Thymus (tissue), 11 donors: ENCODE results near the gene GRIK1. TPM values are rescaled to one million over a fixed set of nuclear protein-coding genes. Genes with fewer than 3 reads are reported as not detected.

Experiments used
- DNase-seq, 9 donors: peaks; one replicate each; pipeline ENCODE4 v3.0.0-alpha.2; 2013; ENCODE audit warnings: low spot score in 9 of 9, low read depth in 6 of 9, missing footprints in 1 of 9
- H3K27ac ChIP-seq, 2 donors: one replicate each; pipeline ENCODE4 v1.5.1; 2013; ENCODE audit warnings: control low read depth in 1 of 2, low read depth in 1 of 2, low read length in 1 of 2, mild to moderate bottlenecking in 1 of 2, moderate library complexity in 1 of 2
- H3K27me3 ChIP-seq, 2 donors: one replicate each; pipeline ENCODE4 v1.5.1; 2013; ENCODE audit warnings: low read length in 1 of 2; ENCODE audit not compliant: control insufficient read depth in 2 of 2, insufficient read depth in 1 of 2
- H3K36me3 ChIP-seq, 2 donors: one replicate each; pipeline ENCODE4 v1.5.1; 2013; ENCODE audit warnings: low read length in 1 of 2, mild to moderate bottlenecking in 1 of 2, moderate library complexity in 1 of 2; ENCODE audit not compliant: control insufficient read depth in 2 of 2, insufficient read depth in 2 of 2
- H3K4me1 ChIP-seq, 2 donors: one replicate each; pipeline ENCODE4 v1.5.1; 2013; ENCODE audit warnings: low read length in 2 of 2; ENCODE audit not compliant: control insufficient read depth in 2 of 2, insufficient read depth in 2 of 2
- H3K4me3 ChIP-seq, 2 donors: one replicate each; pipeline ENCODE4 v1.5.1; 2013; ENCODE audit warnings: low read length in 2 of 2, control low read depth in 1 of 2, mild to moderate bottlenecking in 1 of 2
- H3K9me3 ChIP-seq, 2 donors: one replicate each; pipeline ENCODE4 v1.5.1; 2013; ENCODE audit warnings: low read length in 1 of 2, mild to moderate bottlenecking in 1 of 2; ENCODE audit not compliant: control insufficient read depth in 2 of 2, insufficient read depth in 1 of 2
- WGBS: extraction: QIAGEN DNeasy Blood & Tissue Kit; methylation state at CpG from one replicate; pipeline ENCODE4 v1.1.7; 2013; 5-methylcytosine and 5-hydroxymethylcytosine counted together
- polyA plus RNA-seq: library from polyadenylated mRNA; stranded (reverse); fragments of 200-250 nt; gene quantifications from one replicate; pipeline ENCODE4 v1.2.3, GENCODE V29; 2013
- total RNA-seq: library from RNA; stranded (reverse); fragments of 120-200 nt; gene quantifications from one replicate; pipeline ENCODE4 v1.2.4, GENCODE V29; 2013
- donor health status: healthy.

Gene GRIK1
- total and polyA plus RNA-seq, 2 donors: 0.05 to 0.11 TPM

DNA sequence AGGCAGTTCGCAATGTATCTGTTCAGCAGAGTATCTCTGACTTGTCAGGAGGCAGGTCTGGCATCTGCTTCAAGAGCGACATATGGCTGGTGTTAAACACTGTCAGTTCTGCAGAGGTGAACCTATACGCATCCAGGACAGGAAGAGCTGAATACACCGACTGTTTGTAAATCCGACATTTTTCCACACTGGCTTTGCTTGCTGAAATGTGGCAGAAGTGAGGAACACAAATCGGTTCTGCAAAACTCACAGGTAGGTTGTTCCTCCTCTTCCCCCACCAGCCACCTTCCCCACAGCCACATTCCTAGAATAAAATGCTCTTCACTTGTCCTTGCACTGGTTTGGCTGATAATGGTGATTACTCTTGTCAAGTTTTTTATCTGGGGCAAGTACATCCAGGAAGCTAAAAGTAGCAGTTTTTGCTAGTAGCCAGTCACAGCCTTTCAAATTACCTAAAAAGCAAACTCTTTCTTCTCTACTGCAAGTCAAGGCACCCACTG is 289.2 kb downstream of the GRIK1 start:
- H3K27ac ChIP-seq: no peak overlapping the region
- no peaks in the 10 kb centered on the region for H3K9me3 ChIP-seq
- H3K27me3 ChIP-seq: no peaks in the 10 kb centered on the region
- H3K4me3 ChIP-seq: no peak overlapping the region
- 98% methylated on average over 6 of the region's 6 CpGs for WGBS
- no peak for DNase-seq
- no peaks in the 10 kb centered on the region for H3K4me1 ChIP-seq
- no peaks in the 10 kb centered on the region for H3K36me3 ChIP-seq

DNA sequence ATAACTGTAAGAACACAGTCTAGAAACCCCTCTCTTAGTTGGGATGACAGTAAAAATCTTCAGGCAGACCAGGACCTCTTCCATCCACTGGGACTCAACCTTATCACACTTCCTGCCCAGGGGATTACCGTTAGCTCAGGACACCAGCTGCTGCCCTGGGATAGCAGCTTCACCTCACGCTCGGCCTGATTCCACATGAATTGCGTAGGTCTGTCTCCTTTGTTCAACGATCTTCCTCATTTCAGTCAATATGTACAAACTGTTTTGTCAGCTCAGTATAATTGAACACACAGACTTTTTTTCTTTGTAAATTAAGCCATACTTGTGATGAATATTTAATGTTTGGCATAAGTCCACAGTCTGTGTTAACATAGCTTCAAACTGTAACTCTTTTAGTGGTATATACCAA is 290.4 kb downstream of the GRIK1 start:
- Histone ChIP-seq H3K9me3 (no peaks in the 10 kb centered on the region), H3K4me3 (no peak overlapping the region), H3K27ac (no peak overlapping the region), H3K4me1 (no peaks in the 10 kb centered on the region), H3K27me3 (no peaks in the 10 kb centered on the region), H3K36me3 (no peaks in the 10 kb centered on the region)
- 77% methylated on average over 5 of the region's 5 CpGs for WGBS
- no peak for DNase-seq

DNA sequence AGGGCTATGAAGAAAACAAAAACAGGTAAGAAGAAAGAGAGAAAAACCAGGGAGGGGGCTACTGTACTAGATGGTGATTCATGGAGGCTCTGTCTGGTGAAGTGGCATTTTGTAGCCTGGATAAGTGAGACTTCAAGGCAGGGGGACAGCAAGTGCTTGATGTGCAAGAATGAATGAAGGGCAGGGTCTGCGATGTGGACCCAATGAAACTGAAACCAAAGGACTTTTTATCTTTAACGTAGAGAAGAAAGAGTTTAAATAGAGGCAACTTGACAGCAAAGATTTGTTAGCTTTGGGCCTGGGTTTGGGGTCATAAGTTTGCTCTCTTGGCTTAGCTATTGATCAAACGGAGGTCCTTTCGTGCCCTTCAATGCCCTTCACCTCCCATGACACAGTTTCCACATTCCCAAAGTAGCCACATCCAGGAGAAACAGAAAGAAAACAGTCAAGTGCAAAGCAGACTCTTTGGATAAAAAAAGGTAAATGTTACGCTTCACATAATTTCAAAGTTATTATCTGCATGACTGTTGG is 291.0 kb downstream of the GRIK1 start:
- 92% methylated on average over 5 of the region's 5 CpGs for WGBS
- Histone ChIP-seq H3K27ac (no peak overlapping the region), H3K4me1 (no peaks in the 10 kb centered on the region), H3K4me3 (no peak overlapping the region), H3K27me3 (no peaks in the 10 kb centered on the region), H3K36me3 (no peaks in the 10 kb centered on the region), H3K9me3 (no peaks in the 10 kb centered on the region)
- DNase-seq: no peak

DNA sequence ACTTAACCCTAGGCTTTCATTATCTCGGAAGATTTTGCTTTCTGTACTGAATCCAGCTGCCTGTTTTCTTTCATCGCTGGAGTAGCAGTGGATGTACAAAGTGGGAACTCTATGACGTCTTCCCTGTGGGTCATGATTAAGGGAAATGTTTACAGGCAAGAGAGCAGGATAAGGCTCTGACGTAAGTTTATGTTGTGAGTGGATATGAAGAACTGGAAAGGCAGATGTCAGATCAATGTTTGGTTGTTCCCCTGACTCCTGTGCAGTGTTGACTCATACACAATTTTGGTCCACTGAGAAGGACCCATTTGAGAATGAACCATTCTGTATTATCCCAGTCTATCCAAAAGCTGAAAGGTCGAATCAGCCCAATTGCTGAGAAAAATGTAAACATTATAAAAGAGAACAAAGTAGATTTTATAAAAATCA is 292.4 kb downstream of the GRIK1 start:
- WGBS: 86% methylated on average over 5 of the region's 5 CpGs

DNA sequence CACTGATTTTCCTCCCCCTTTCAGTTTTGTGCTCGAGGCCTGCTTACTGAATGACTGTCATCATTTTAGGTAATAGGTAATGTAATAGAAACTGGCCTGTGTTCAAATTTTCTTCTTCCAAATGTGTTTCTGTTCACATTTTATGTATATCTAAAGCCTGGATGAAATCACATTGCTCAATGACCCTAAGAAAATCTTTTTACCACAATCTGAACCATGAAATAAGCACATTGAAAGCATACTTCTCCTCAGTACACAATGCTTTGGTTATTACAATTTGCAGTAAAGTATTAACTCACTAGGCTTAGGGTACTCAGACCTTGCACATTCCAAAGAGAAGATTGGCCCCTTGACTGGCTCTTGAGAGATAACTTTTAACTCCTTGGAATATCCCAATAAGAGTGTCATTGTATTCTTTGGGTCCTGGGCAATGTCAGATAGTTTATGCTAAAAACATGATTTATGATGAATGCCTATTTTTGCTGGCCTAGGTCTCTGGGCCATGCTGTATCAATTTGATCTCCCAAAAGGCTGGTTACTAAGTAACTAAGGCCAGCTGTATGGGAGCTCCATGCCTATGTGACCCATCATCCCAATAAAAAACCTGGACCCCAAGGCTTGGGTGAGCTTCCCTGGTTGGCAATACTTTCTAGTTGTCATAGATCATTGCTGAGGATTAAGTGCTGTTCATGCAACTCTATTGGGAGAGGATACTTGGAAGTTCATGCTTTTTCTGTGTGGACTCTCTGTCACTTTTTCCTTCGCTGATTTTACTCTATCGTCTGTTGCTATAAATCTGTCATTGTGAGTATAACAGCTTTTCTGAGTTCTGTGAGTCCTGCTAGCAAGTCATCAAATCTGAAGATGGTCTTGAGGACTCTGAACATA is 293.9 kb downstream of the GRIK1 start:
- 96% methylated on average over 3 of the region's 3 CpGs for WGBS
- no peaks in the 10 kb centered on the region for H3K36me3 ChIP-seq
- no peak overlapping the region for H3K27ac ChIP-seq
- H3K4me3 ChIP-seq: no peak overlapping the region
- H3K27me3 ChIP-seq: no peaks in the 10 kb centered on the region
- H3K4me1 ChIP-seq: no peaks in the 10 kb centered on the region
- no peaks in the 10 kb centered on the region for H3K9me3 ChIP-seq
- DNase-seq: no peak

More for the DNA sequence above, 292.4 kb downstream of the GRIK1 start:
- no peak overlapping the region for H3K27ac ChIP-seq
- H3K4me3 ChIP-seq: no peak overlapping the region
- H3K27me3 ChIP-seq: no peaks in the 10 kb centered on the region
- H3K4me1 ChIP-seq: no peaks in the 10 kb centered on the region
- H3K9me3 ChIP-seq: no peaks in the 10 kb centered on the region
- H3K36me3 ChIP-seq: no peaks in the 10 kb centered on the region
- no peak for DNase-seq

DNA sequence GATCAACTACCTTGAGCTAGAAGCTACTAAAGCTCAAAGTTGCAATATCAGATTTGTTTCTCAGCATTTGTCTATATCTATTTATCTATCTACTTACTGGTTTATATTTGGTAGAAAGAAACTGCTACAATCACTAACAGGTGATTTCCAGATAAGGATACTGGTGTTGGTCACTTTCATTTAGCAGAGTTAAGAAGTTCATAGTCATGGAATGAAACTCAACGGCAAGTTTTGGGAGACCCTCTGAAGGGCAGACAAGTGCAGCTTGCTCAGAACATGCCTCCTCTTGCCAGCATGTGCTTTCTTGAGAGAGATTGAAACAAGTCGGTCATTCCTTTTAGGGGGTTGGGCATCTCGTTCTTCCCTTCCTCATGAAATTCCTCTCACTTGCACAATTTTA is 296.5 kb downstream of the GRIK1 start:
- Histone ChIP-seq H3K9me3 (no peaks in the 10 kb centered on the region), H3K27me3 (no peaks in the 10 kb centered on the region), H3K4me3 (no peak overlapping the region), H3K36me3 (no peaks in the 10 kb centered on the region), H3K27ac (no peak overlapping the region), H3K4me1 (no peaks in the 10 kb centered on the region)
- DNase-seq: no peak
- 96% methylated on average over 3 of the region's 3 CpGs for WGBS

DNA sequence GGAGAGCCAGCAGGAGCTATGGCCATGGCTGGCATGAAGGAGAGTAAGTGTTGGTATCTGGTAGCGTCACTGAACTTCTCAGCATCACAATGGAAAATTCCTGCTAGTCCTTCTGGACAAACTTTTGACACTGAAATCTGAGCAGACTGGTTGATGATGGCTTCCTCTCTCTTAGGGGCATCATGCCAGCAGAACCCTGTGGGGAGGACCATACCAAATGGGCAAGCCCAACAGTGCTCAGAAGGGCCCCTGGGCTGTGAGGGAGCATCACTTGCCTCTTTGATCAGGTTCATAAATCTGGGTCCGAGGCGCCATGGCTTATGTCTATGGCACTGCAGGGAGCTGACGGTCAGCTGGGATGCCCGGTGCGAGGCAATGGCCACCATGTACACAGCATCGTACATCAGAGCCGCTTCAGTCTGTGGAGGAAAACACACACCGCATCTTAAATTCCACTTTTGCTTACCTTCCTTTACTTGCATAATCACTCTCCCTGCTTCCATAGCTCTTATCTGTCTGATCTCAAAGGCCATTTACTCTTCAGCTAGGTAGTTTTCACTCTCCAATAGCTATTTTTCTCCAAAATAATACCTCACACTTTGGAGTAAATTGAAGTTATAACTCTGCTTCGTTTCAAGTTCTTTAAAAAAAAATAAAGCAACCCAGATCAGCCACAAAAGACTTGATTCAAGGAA is 297.1 kb downstream of the GRIK1 start:
- Histone ChIP-seq H3K4me3 (no peak overlapping the region), H3K27me3 (no peaks in the 10 kb centered on the region), H3K36me3 (no peaks in the 10 kb centered on the region), H3K9me3 (no peaks in the 10 kb centered on the region), H3K27ac (no peak overlapping the region), H3K4me1 (no peaks in the 10 kb centered on the region)
- DNase-seq: no peak
- 91% methylated on average over 10 of the region's 10 CpGs for WGBS

DNA sequence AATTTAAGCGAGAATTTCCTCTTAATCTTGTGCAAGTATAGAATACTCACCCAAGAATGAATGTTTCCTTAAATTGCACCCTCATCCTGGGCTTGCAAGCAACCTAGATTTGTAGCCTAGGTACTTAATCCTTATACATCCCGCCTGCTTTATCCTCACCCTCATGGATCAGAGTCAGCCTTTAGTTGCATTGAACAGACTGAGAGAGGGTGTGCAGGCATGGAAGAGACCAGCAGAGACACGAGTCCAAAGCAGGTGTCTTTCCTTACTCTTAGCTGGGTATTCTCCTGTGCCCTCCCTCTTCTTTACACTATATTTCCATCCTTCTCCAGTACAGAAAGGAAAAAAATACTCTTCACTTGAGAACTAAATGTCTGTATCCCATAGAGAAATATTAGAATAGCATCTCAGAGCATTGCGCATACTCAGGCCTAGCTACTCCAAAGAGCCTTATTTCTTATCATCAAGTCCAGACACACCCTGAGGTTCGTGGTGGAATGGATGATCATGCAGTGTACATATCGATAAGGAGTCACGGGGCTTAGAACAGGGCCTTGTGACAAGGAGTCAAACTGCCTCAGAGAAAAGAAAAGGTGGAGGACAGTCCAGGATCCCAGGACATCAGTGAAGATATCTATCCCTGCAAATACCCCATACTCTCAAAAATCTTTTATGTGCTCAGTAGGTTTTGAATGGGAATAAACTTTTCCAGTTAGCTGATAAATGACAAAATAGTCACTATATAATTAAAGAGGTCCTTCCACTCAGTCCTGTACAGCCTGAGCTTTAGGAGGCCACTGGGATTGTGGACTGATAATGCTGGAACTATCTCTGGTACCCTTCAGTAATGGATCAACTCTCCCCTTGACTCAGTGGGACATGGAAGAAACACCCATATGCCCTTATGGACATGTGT is 297.9 kb downstream of the GRIK1 start:
- 93% methylated on average over 7 of the region's 7 CpGs for WGBS
- no peak for DNase-seq
- H3K27ac ChIP-seq: no peak overlapping the region
- H3K4me3 ChIP-seq: no peak overlapping the region
- no peaks in the 10 kb centered on the region for H3K27me3 ChIP-seq
- H3K4me1 ChIP-seq: no peaks in the 10 kb centered on the region
- no peaks in the 10 kb centered on the region for H3K9me3 ChIP-seq
- no peaks in the 10 kb centered on the region for H3K36me3 ChIP-seq
